Measurements from ENCODE around the gene PRRT4. TPM values are rescaled to one million over a fixed set of nuclear protein-coding genes. Genes with fewer than 3 reads are reported as not detected.

Gene PRRT4
- polyA plus RNA-seq, 1 donor (not counting 4 experiments of a cell fraction or from before 2014, with no cell fraction given) = 0.12 TPM

- H3K27me3 ChIP-seq (ENCODE audit: control insufficient read depth, extremely low read depth, insufficient read depth, low read length) = peaks cover 16% of the 10 kb centered on the region
- TF ChIP-seq CTCF (optimal IDR thresholded peaks at IDR 0.05 in 1 of 3, IDR thresholded peaks at IDR 0.05 in 1 of 3, conservative IDR thresholded peaks at IDR 0.05 in 1 of 3; ENCODE audit: extremely low read depth in 1 of 3, insufficient read depth in 2 of 3, low read length in 3 of 3) = no peak
- TF ChIP-seq EZH2 (IDR thresholded peaks at IDR 0.05; ENCODE audit: low read length) = no peak
- H3K36me3 ChIP-seq (ENCODE audit: control insufficient read depth in 2 of 2, extremely low read depth in 1 of 2, insufficient read depth in 2 of 2, low read length in 2 of 2) = no peaks in the 10 kb centered on the region
- H3K4me1 ChIP-seq (ENCODE audit: control insufficient read depth, extremely low read depth, insufficient read depth, low read length) = peaks cover 6% of the 10 kb centered on the region
- H3K9ac ChIP-seq (ENCODE audit: control insufficient read depth, extremely low read depth, insufficient read depth, low read length) = no peak overlapping the region
- H2AFZ ChIP-seq (ENCODE audit: control insufficient read depth, low read length) = no peak overlapping the region
- dilution Hi-C loops (cut with MboI; ENCODE audit: extremely low pct_ligation_motif_present, low sequenced_read_pairs) = no loop called here
- DNase-seq (ENCODE audit: low read depth, low spot score) = no peak
- H3K27ac ChIP-seq (ENCODE audit: control insufficient read depth, insufficient read depth, low read length) = no peak overlapping the region
- H3K9me1 ChIP-seq (ENCODE audit: control insufficient read depth, extremely low read depth, insufficient read depth, low read length) = no peaks in the 10 kb centered on the region
- H4K20me1 ChIP-seq (ENCODE audit: control insufficient read depth, extremely low read depth, insufficient read depth, low read length) = no peaks in the 10 kb centered on the region
- no peak overlapping the region for H3K4me3 ChIP-seq (ENCODE audit: control insufficient read depth in 2 of 3, extremely low read depth in 1 of 3, insufficient read depth in 2 of 3, low read depth in 1 of 3, low read length in 3 of 3)
- FAIRE-seq = no peak
- no peaks in the 10 kb centered on the region for H3K9me3 ChIP-seq (ENCODE audit: control insufficient read depth, low read depth, low read length)
- H3K4me2 ChIP-seq (ENCODE audit: control insufficient read depth, extremely low read depth, insufficient read depth, low read depth, low read length) = no peak overlapping the region
- no peaks in the 10 kb centered on the region for H3K79me2 ChIP-seq (ENCODE audit: control insufficient read depth, insufficient read depth, low read length)
These were observed 23.2 kb upstream of the PRRT4 start for GRCh38 chr7:128384726-128385125.

GRCh38 chr7:128383776-128384175 lies 22.3 kb upstream of the PRRT4 start:
- Histone ChIP-seq H3K4me2 (ENCODE audit: control insufficient read depth, extremely low read depth, insufficient read depth, low read depth, low read length) (no peak overlapping the region), H3K4me3 (ENCODE audit: control insufficient read depth in 2 of 3, extremely low read depth in 1 of 3, insufficient read depth in 2 of 3, low read depth in 1 of 3, low read length in 3 of 3) (no peak overlapping the region), H3K36me3 (ENCODE audit: control insufficient read depth in 2 of 2, extremely low read depth in 1 of 2, insufficient read depth in 2 of 2, low read length in 2 of 2) (no peaks in the 10 kb centered on the region), H3K4me1 (ENCODE audit: control insufficient read depth, extremely low read depth, insufficient read depth, low read length) (peaks cover 6% of the 10 kb centered on the region), H3K27ac (ENCODE audit: control insufficient read depth, insufficient read depth, low read length) (no peak overlapping the region), H3K9me1 (ENCODE audit: control insufficient read depth, extremely low read depth, insufficient read depth, low read length) (no peaks in the 10 kb centered on the region), H3K9ac (ENCODE audit: control insufficient read depth, extremely low read depth, insufficient read depth, low read length) (no peak overlapping the region), H3K9me3 (ENCODE audit: control insufficient read depth, low read depth, low read length) (no peaks in the 10 kb centered on the region), H2AFZ (ENCODE audit: control insufficient read depth, low read length) (no peak overlapping the region), H3K27me3 (ENCODE audit: control insufficient read depth, extremely low read depth, insufficient read depth, low read length) (peaks cover 10% of the 10 kb centered on the region), H4K20me1 (ENCODE audit: control insufficient read depth, extremely low read depth, insufficient read depth, low read length) (no peaks in the 10 kb centered on the region), H3K79me2 (ENCODE audit: control insufficient read depth, insufficient read depth, low read length) (no peaks in the 10 kb centered on the region)
- FAIRE-seq (no peak), DNase-seq (ENCODE audit: low read depth, low spot score) (no peak)
- no peak for TF ChIP-seq EZH2 (IDR thresholded peaks at IDR 0.05; ENCODE audit: low read length)
- no peak for TF ChIP-seq CTCF (optimal IDR thresholded peaks at IDR 0.05 in 1 of 3, IDR thresholded peaks at IDR 0.05 in 1 of 3, conservative IDR thresholded peaks at IDR 0.05 in 1 of 3; ENCODE audit: extremely low read depth in 1 of 3, insufficient read depth in 2 of 3, low read length in 3 of 3)
- dilution Hi-C loops (cut with MboI; ENCODE audit: extremely low pct_ligation_motif_present, low sequenced_read_pairs) = no loop called here
